Jurkat, Clone E6-1 (cell line): Measurements from ENCODE around the gene TMEM129.

ENCODE experiments used
- DNase-seq: peaks from one replicate; pipeline ENCODE4 v3.0.0-alpha.2; 2011; ENCODE audit warnings: low read depth, low spot score
- H3K4me3 ChIP-seq: 2 replicates; pipeline ENCODE4 v1.5.1; 2011; ENCODE audit warnings: mild to moderate bottlenecking, low read length, control low read depth, moderate library complexity

TMEM129 gene

GRCh38 chr4:1759170-1759817, 38.2 kb upstream of the TMEM129 start:
- H3K4me3 ChIP-seq = no peak overlapping the region
- no peak for DNase-seq

- H3K4me3 ChIP-seq = no peak overlapping the region
- no peak for DNase-seq
These were observed 37.4 kb upstream of the TMEM129 start for GRCh38 chr4:1758306-1759121.

GRCh38 chr4:1757836-1758235, 36.7 kb upstream of the TMEM129 start:
- H3K4me3 ChIP-seq = no peak overlapping the region

GRCh38 chr4:1756893-1757779, 36.0 kb upstream of the TMEM129 start:
- DNase-seq = no peak
- no peak overlapping the region for H3K4me3 ChIP-seq

More at GRCh38 chr4:1757836-1758235, 36.7 kb upstream of the TMEM129 start:
- DNase-seq = no peak

GRCh38 chr4:1756079-1756478, 35.0 kb upstream of the TMEM129 start:
- no peak overlapping the region for H3K4me3 ChIP-seq
- no peak for DNase-seq

- H3K4me3 ChIP-seq = no peak overlapping the region
- DNase-seq = no peak
These were observed 34.2 kb upstream of the TMEM129 start for GRCh38 chr4:1755297-1755696.

GRCh38 chr4:1754336-1754735, 33.2 kb upstream of the TMEM129 start:
- no peak overlapping the region for H3K4me3 ChIP-seq
- DNase-seq = no peak

- no peak for DNase-seq
- H3K4me3 ChIP-seq = no peak overlapping the region
These were observed 32.7 kb upstream of the TMEM129 start for GRCh38 chr4:1753697-1754311.

GRCh38 chr4:1753294-1753696, 32.2 kb upstream of the TMEM129 start:
- H3K4me3 ChIP-seq = no peak overlapping the region

GRCh38 chr4:1752284-1753041, 31.3 kb upstream of the TMEM129 start:
- no peak overlapping the region for H3K4me3 ChIP-seq
- no peak for DNase-seq

More at GRCh38 chr4:1753294-1753696, 32.2 kb upstream of the TMEM129 start:
- no peak for DNase-seq

- H3K4me3 ChIP-seq = no peak overlapping the region
- DNase-seq = no peak
These were observed 30.8 kb upstream of the TMEM129 start for GRCh38 chr4:1751919-1752283.

- DNase-seq = no peak
- no peak overlapping the region for H3K4me3 ChIP-seq
These were observed 30.2 kb upstream of the TMEM129 start for GRCh38 chr4:1751155-1751918.

GRCh38 chr4:1750381-1751154, 29.4 kb upstream of the TMEM129 start:
- H3K4me3 ChIP-seq = no peak overlapping the region
- DNase-seq = no peak

GRCh38 chr4:1749826-1750225, 28.7 kb upstream of the TMEM129 start:
- H3K4me3 ChIP-seq = no peak overlapping the region
- DNase-seq = no peak

- DNase-seq = no peak
- H3K4me3 ChIP-seq = no peak overlapping the region
These were observed 28.2 kb upstream of the TMEM129 start for GRCh38 chr4:1749370-1749769.

- DNase-seq = peak; percentile 63
- H3K4me3 ChIP-seq = peak overlapping the region; percentile 15; the same call in 1 of the 2 replicates
These were observed 27.4 kb upstream of the TMEM129 start for GRCh38 chr4:1748465-1748995.

GRCh38 chr4:1747603-1747967, 26.5 kb upstream of the TMEM129 start:
- no peak for DNase-seq
- no peak overlapping the region for H3K4me3 ChIP-seq
